NCI-H2227 (cell line): ENCODE measurements around the gene GABRG3.

Experiments
- DNase-seq: peaks from one replicate; lab custom pipeline; 2025; ENCODE audit not compliant: unreplicated experiment; lab: John Stamatoyannopoulos, UW

GABRG3 gene

DNA sequence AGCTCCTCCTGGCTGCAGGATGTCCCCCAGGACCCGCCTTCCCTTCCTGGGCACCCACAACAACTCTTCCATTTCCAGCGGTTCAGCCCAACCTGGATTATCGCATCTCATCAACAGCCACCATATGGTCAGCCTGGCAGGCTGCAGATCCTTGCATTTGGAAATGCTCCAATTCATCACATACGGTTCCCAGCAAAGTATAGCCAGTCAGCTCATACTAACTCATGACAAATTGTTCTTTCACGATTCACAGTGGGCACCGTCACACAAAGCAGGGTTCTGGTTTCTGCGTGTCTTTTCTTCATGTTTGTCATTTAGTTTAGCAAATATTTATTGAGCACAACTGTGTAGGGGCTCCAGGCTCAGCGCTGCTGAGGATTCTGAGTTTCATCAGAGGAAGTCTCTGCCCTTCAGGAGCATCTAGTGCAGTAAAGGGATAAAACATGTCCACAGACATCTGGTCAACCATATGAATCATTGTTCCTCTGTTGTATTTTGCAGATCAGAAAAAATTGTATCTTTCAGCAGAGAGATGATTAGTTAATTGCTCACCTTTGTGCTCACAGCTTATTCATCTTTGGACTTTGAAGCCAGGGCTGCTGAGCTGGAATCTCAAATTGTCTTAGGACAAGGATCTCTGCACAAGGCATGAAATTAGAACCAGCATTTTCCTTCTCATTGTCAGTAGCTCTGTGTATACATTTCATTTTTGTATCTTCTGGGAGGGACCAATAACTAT, 125.1 kb downstream of the GABRG3 start:
- peak; percentile 3 for DNase-seq

GRCh38 chr15:27097506-27097905, 126.5 kb downstream of the GABRG3 start:
- DNase-seq: no peak

DNA sequence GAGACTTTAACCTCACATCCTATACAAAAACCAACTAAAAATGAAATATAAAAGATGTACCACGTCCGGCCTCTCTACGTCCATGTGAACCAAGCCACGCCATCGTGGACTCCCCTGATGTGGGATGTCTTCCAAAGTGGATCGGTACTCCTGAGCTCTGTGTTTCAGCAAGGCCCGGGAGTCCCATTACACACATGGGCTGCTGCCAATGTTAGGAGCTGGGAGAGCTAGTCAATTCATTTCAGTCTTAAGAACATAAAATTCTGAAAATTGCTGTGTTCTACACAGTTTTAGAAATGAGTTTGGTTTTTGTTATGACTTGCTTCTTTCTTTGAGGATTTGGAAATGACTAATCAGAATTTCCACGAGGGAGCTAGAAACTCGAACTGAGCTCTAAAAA, 131.0 kb downstream of the GABRG3 start:
- DNase-seq: no peak

GRCh38 chr15:27111323-27111722, 140.3 kb downstream of the GABRG3 start:
- no peak for DNase-seq

GRCh38 chr15:27114473-27114872, 143.5 kb downstream of the GABRG3 start:
- no peak for DNase-seq

DNA sequence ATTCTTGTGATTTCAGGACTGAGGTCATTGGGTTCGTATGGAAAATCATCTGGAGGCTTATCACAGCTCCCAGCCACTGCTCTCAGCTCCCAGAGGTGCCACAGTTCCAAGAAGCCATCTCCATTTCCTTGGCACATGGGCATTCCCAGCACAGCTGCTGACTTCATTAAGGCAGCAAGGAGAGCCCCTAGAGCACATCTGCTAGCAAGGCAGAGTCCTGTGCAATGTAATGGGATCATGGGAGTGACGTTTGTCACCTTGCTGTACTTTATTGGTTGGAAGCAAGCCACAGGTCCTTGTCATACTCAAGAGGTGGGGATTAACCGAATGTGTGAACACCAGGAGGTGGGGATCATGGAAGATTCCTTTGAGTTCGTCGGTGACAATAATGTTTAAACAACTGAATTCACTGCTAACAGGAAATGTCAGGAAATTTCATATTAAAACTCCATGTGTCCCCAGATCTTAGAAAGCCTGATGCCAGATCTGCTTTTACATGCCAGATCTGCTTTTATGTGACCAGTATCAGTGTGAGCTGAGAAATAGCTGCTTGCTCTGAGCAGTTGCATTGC, 148.8 kb downstream of the GABRG3 start:
- DNase-seq: no peak

- no peak for DNase-seq
Measured at GRCh38 chr15:27121672-27122071, 150.7 kb downstream of the GABRG3 start.

DNA sequence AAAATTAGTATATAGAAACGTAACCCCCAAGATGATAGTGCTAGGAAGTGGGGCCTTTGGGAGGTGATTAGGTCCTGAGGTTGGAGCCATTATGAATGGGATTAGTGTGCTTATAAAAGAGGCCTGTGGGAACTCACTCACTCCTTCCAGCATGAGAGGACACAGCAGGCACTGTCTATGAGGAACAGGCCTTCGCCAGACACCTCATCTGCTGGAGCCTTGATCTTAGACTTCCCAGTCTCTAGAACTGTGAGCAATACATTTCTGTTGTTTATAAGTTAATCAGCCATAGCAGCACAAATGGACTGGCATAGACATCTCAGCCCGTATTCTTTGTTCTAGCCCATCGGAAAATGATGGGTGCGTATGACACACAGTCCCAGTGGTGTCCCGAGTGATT, 152.3 kb downstream of the GABRG3 start:
- no peak for DNase-seq

DNA sequence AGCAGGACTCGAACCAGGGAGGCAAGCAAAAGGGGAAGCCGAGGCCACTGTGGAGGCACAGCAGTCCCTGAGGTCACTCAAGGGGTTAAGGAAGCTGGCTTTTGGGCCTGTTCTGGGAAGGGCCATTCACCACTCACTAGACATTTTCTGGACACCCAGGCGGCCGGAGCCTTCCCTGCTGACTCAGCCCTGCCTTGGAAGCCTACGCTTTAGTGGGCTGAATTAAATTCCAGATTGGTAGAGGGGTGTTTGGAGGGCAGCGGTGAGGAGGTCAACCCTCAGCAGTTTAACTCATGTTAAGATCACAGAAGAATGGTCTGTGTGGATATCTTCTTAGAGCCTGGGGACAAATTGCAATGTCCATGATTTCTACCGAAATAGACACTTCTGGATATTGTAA, 152.8 kb downstream of the GABRG3 start:
- no peak for DNase-seq

- no peak for DNase-seq
Measured at GRCh38 chr15:27124287-27124871, 153.4 kb downstream of the GABRG3 start.

GRCh38 chr15:27125185-27125584, 154.2 kb downstream of the GABRG3 start:
- no peak for DNase-seq

GRCh38 chr15:27126449-27126848, 155.5 kb downstream of the GABRG3 start:
- DNase-seq: no peak

DNA sequence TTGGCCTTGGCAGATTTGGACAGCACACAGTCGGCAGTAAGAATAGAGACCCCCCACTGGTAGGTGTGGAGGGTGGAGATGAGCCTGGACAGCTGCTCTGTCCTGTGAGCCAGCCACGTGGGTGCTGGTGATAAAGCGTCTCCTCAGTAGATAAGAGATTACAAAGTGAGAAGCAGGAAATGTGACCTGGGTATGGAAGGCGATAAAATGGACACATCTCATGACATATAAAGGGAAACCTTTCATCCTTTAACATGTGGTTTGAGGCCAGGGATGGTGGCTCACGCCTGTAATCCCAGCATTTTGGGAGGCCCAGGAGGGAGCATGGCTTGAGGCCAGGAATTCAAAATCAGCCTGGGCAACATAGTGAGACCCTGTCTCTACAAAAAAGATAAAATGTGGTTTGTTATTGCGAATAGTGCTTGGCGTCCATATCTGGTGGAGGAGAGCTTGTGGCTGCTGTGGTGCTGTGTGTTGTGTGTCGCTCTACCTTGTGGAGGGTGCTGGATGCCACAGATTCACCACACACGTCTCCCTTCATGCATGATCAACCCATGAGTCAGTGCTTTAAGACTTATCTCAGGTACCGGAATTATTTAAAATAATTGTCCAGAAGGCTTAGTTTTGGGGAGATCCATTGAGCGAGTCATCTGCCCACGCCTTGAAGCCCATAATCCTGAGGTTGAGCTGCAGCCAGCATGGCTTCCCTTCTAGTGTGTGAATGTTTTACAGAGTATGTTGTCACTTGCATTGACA, 157.0 kb downstream of the GABRG3 start:
- DNase-seq: no peak

GRCh38 chr15:27133249-27133648, 162.3 kb downstream of the GABRG3 start:
- no peak for DNase-seq

DNA sequence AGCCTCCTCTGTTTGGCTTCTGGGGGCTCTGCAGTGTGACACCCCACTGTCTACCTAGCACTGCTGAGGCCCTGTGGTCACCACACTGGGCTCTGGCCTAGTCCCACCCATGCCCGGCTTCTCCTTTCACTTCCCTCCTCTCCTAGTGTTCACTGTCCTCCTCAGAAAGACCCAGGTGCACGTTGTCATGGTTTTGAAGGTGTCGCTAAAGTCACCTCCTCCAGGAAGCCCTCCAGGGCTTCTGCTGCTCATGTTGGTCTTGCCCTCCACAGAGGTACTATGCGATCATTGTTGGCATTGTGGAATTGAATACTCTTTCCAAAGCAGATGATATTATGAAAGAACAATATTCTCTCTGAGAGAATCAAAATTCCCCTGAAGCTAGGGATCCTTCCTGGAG, 163.5 kb downstream of the GABRG3 start:
- no peak for DNase-seq

- no peak for DNase-seq
Measured at GRCh38 chr15:27135151-27135550, 164.2 kb downstream of the GABRG3 start.

DNA sequence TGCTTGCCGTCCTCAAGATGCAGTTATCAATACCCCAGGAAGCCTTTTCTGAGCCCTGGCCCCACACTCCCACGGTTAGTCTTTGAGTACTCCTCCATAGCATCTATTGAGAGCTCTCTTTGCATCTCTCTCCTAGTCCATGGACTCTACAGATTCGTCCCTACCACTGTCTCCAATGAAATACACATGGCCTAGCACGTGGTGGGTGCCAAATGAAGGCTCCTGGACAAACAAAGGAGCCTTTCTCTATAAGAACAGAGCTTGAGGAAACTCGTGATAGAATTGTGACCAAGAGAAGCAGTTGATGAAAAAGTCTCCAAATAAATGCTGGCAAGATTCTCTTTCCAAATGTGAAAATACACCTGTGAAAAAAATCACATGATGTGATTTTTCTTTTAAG, 166.1 kb downstream of the GABRG3 start:
- DNase-seq: no peak

- DNase-seq: no peak
Measured at GRCh38 chr15:27165590-27165989, 194.6 kb downstream of the GABRG3 start.

DNA sequence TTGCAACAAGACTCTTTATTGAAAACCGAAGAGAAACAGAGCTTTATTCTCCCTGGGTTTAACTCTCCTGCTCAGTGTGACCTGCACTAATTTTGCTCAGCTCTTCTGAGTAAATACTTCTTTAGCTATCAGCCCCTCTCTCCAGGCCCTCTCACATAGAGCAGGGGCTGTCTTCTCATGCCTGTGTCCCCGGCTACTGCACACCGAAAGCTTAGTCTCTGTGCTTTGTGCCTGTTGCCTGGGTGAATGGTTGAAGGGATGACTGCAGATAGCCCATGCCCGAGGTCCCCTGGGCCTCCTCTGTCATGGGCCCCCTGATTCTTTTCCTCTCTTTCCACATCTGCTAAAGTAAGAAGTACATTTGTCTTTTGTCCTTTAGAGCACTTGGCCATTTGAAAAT, 195.9 kb downstream of the GABRG3 start:
- no peak for DNase-seq

DNA sequence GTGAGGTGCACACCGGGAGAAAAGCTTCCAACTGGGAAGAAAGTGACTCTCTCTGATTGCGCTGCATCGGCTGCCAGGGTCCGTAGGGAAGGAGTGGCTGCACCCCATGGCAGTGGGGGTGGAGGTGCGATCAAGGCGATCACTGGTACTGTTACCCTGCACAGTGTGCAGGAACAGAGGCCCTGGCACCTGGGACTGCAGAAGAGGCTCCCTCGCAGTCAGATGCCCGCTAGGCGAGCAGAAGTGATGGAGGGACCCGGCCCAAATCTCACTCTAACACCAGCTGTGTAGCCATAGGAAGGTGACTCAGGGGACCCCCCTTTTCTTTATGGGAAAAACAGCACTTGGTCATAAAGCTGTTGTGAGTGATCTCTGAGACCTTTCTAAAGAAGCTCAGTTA, 196.8 kb downstream of the GABRG3 start:
- no peak for DNase-seq

DNA sequence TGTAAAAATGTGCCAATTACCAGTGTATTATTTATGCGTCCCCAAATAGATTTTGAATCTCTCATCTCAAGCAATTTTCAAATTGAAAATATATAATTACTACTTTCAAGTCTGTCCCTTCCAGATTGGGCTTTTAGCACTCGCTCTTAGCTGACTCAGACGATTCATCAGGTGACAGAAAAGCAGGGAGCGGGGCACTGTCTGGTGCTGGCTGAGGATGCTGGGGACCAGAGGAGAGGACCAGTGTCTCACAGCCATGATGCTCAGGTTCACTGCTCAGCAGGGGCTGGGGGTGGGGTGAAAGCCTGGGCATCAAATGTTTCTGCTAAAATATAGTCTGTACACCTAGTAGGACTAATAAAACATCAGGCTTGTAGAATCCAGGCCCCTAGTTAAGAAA, 199.9 kb downstream of the GABRG3 start:
- no peak for DNase-seq

DNA sequence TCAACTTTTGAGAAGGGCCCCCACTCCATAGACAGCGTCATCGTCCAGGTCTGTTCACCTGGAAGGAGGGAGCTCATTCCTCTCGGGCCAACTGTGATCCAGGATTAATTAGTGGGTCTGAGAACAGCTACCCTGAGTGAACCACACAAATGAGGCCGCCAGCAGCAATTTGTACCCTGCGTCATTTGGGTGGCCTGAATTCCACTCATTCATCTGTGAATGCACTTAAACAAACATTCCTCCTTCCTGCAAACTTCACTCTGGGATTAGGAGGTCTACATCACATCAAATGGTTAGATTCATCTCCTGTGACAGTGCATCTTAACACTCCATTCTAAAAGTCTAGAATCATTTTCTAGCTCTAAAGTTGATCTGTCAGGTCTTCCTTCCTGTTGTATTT, 201.8 kb downstream of the GABRG3 start:
- DNase-seq: no peak
